ENCODE measurements around the gene BBS4.

GRCh38 chr15:72706266-72706665 lies 20.3 kb downstream of the BBS4 start:
- TF ChIP-seq EZH2 (IDR thresholded peaks at IDR 0.05; ENCODE audit: insufficient read depth, low read length), result no peak
- no peak for TF ChIP-seq CTCF (IDR thresholded peaks at IDR 0.05; ENCODE audit: insufficient read depth, low read depth, low read length)

Data from astrocyte (in vitro differentiated cells and primary cell).